A549 (cell line): ENCODE results near the gene IRF3.

Experiments
- CBX2 ChIP-seq: fragments of 200-600 bp; sonication (generic); IDR thresholded peaks from 2 replicates; pipeline ENCODE4 v1.6.1; 2016; ENCODE audit warnings: low read depth, mild to moderate bottlenecking, borderline replicate concordance
- TF ChIP-seq, protein P1 (sequence below): fragments of >200 bp; sonication (Bioruptor Twin); formaldehyde crosslinking; IDR thresholded peaks from 3 replicates; pipeline ENCODE4 v1.5.1; 2016

GRCh38 chr19:49712397-49712859 lies 46.8 kb upstream of the IRF3 start:
- TF ChIP-seq, protein P1, sequence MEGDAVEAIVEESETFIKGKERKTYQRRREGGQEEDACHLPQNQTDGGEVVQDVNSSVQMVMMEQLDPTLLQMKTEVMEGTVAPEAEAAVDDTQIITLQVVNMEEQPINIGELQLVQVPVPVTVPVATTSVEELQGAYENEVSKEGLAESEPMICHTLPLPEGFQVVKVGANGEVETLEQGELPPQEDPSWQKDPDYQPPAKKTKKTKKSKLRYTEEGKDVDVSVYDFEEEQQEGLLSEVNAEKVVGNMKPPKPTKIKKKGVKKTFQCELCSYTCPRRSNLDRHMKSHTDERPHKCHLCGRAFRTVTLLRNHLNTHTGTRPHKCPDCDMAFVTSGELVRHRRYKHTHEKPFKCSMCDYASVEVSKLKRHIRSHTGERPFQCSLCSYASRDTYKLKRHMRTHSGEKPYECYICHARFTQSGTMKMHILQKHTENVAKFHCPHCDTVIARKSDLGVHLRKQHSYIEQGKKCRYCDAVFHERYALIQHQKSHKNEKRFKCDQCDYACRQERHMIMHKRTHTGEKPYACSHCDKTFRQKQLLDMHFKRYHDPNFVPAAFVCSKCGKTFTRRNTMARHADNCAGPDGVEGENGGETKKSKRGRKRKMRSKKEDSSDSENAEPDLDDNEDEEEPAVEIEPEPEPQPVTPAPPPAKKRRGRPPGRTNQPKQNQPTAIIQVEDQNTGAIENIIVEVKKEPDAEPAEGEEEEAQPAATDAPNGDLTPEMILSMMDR, result no peak
- TF ChIP-seq CBX2, result no peak
